OCI-LY7 (cell line): Measurements from ENCODE around the gene RBPMS2. TPM values are rescaled to one million over a fixed set of nuclear protein-coding genes. Genes with fewer than 3 reads are reported as not detected.
"Not testable (repeated sequence)": the region's sequence is repeated elsewhere in the genome, so short reads cannot be mapped to it uniquely, and the experiment has no call there.

Source experiments
- BruUV-seq: library from RNA; stranded (reverse); fragments of 400-500 nt; replicated peaks from 2 replicates; lab custom pipeline; 2021; lab: Mats Ljungman, UMichigan
- CTCF ChIA-PET: fragments of 300-600 bp; sonication (Branson Sonifier 250); formaldehyde crosslinking; loops from one replicate; lab custom pipeline; 2022; ENCODE audit warnings: antibody characterized with exemption; ENCODE audit not compliant: unreplicated experiment; lab: Charles Lee
- POLR2A ChIA-PET: fragments of 300-600 bp; sonication (Branson Sonifier 250); formaldehyde crosslinking; loops from one replicate; lab custom pipeline; 2022; ENCODE audit warnings: antibody characterized with exemption; lab: Charles Lee
- DNase-seq: peaks from one replicate; pipeline ENCODE4 v3.0.0-alpha.2; 2015; ENCODE audit warnings: low spot score
- H2AFZ ChIP-seq: fragments of 200-600 bp; sonication (generic), shearing (Covaris generic); 2 replicates; pipeline ENCODE4 v1.6.1; 2014; ENCODE audit warnings: mild to moderate bottlenecking, antibody characterized with exemption, low read length, moderate library complexity
- H3K27ac ChIP-seq: fragments of 200-600 bp; sonication (generic); 2 replicates; pipeline ENCODE4 v1.5.1; 2014; ENCODE audit warnings: mixed run types, low read depth, mild to moderate bottlenecking, moderate library complexity, low read length, inconsistent platforms; ENCODE audit not compliant: poor library complexity, severe bottlenecking
- H3K36me3 ChIP-seq: fragments of 200-600 bp; sonication (generic); 2 replicates; pipeline ENCODE4 v1.6.1; 2014; ENCODE audit warnings: mild to moderate bottlenecking, antibody characterized with exemption, low read length, moderate library complexity, mixed read lengths; ENCODE audit not compliant: insufficient read depth
- H3K4me1 ChIP-seq: fragments of 200-600 bp; sonication (generic); 2 replicates; pipeline ENCODE4 v1.5.1; 2014; ENCODE audit warnings: mild to moderate bottlenecking, low read length; ENCODE audit not compliant: insufficient read depth, poor library complexity, severe bottlenecking
- H3K4me2 ChIP-seq: fragments of 200-600 bp; sonication (generic); 2 replicates; pipeline ENCODE4 v1.6.1; 2014; ENCODE audit warnings: mild to moderate bottlenecking, low read length
- H3K4me3 ChIP-seq: fragments of 200-600 bp; sonication (generic); 2 replicates; pipeline ENCODE4 v1.5.1; 2014; ENCODE audit warnings: mild to moderate bottlenecking, low read depth, low read length; ENCODE audit not compliant: poor library complexity, severe bottlenecking
- H3K79me2 ChIP-seq: fragments of 200-600 bp; sonication (generic); 2 replicates; pipeline ENCODE4 v1.6.1; 2016; ENCODE audit warnings: low read depth, mild to moderate bottlenecking, low read length, moderate library complexity, mixed read lengths; ENCODE audit not compliant: insufficient read depth
- H3K9me2 ChIP-seq: fragments of 200-600 bp; sonication (generic); 2 replicates; pipeline ENCODE4 v1.6.1; 2016; ENCODE audit warnings: mild to moderate bottlenecking, low read length, mixed read lengths; ENCODE audit not compliant: insufficient read depth
- H3K9me3 ChIP-seq: fragments of 200-600 bp; sonication (generic); 2 replicates; pipeline ENCODE4 v1.6.1; 2014; ENCODE audit warnings: mild to moderate bottlenecking, mixed run types, low read length, mixed read lengths
- H4K20me1 ChIP-seq: fragments of 200-600 bp; sonication (generic); 2 replicates; pipeline ENCODE4 v1.6.1; 2014; ENCODE audit warnings: mild to moderate bottlenecking, antibody characterized with exemption, low read length, moderate library complexity, mixed read lengths; ENCODE audit not compliant: insufficient read depth
- CTCF ChIP-seq: fragments of 200-600 bp; sonication (generic); conservative IDR thresholded peaks from 2 replicates; pipeline ENCODE4 v1.5.1; 2014; ENCODE audit warnings: mild to moderate bottlenecking, antibody characterized with exemption, low read length, moderate library complexity, mixed read lengths
- EZH2phosphoT487 ChIP-seq: fragments of 200-600 bp; sonication (generic); IDR thresholded peaks from 2 replicates; pipeline ENCODE4 v1.6.1; 2018; ENCODE audit warnings: low read depth, borderline replicate concordance, mild to moderate bottlenecking, mixed run types, antibody characterized with exemption, low read length, moderate library complexity, mixed read lengths
- intact Hi-C: fragments of 100-400 bp; cut with micrococcal nuclease; formaldehyde crosslinking; loops from one replicate; pipeline ENCODE4 v1.10.0; 2022; ENCODE audit not compliant: unreplicated experiment
- total RNA-seq, 2 experiments: library from RNA; depleted of rRNA in 1 of 2; stranded (reverse); fragments of >200 nt in 1 of 2; shearing (Covaris generic) in 1 of 2; gene quantifications; 2 replicates each; pipeline ENCODE4 v1.2.3, GENCODE V29; 2014 to 2022

Gene RBPMS2
- total RNA-seq, 2 experiments from 2014 or later: not detected

DNA sequence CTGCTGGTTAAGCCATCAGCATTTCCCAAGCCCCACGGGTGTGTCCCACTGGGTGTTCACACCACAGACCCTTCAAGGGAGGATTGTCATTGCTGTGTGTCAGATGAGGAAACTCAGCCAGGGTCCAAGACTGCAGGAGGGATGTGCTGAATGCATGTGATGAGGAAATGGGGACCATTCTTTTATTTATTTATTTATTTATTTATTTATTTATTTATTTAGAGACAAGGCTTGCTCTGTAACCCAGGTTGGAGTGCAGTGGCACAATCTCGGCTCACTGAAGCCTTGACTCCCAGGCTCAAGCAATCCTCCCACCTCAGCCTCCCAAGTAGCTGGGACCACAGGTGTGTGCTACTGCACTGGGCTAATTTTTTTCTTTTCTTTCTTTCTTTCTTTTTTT, 29.2 kb upstream of the RBPMS2 start:
- H3K4me1 ChIP-seq: no peaks in the 10 kb centered on the region
- H3K9me2 ChIP-seq: no peaks in the 10 kb centered on the region
- CTCF ChIA-PET: no interaction called here
- H3K79me2 ChIP-seq: no peaks in the 10 kb centered on the region
- no peaks in the 10 kb centered on the region for H3K36me3 ChIP-seq
- no TSS peak for BruUV-seq
- H2AFZ ChIP-seq: no peak overlapping the region
- no peaks in the 10 kb centered on the region for H3K9me3 ChIP-seq
- H3K4me2 ChIP-seq: no peak overlapping the region
- no peak overlapping the region for H3K4me3 ChIP-seq
- POLR2A ChIA-PET: no interaction called here
- no peak for TF ChIP-seq EZH2phosphoT487
- TF ChIP-seq CTCF: no peak
- intact Hi-C loops: no loop called here
- no peak for DNase-seq
- no peak overlapping the region for H3K27ac ChIP-seq
- H4K20me1 ChIP-seq: no peaks in the 10 kb centered on the region

DNA sequence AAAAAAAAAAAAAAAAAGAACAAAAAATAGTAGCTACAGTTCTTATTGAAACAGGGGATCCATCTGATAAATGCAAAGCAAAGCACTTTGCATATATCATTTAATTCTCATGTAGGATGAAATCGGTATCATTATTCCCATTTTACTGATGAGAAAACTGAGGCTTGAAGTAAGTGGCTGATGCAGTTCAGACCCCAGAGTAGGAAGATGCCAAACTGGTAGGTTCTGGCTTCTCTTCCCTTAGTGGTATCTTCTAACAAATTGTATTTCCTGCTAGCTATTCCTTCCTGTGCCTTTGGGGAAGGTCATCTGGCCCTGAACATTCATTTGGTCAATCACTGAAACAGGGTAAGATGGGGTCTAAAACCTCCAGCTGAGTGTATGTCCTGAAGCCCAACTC, 28.1 kb upstream of the RBPMS2 start:
- BruUV-seq: no TSS peak
- Histone ChIP-seq H3K9me2 (no peaks in the 10 kb centered on the region), H3K4me2 (no peak overlapping the region), H3K36me3 (no peaks in the 10 kb centered on the region), H3K4me1 (no peaks in the 10 kb centered on the region), H4K20me1 (no peaks in the 10 kb centered on the region), H3K9me3 (no peaks in the 10 kb centered on the region), H3K4me3 (no peak overlapping the region), H3K27ac (no peak overlapping the region), H2AFZ (no peak overlapping the region), H3K79me2 (no peaks in the 10 kb centered on the region)
- POLR2A ChIA-PET: no interaction called here
- intact Hi-C loops: no loop called here
- no peak for TF ChIP-seq EZH2phosphoT487
- no peak for DNase-seq
- CTCF ChIA-PET: interaction anchor here (1.2 kb wide), 1 partner anchor 8 kb away, joined by 3 read pairs; no protein-coding TSS in a partner anchor

DNA sequence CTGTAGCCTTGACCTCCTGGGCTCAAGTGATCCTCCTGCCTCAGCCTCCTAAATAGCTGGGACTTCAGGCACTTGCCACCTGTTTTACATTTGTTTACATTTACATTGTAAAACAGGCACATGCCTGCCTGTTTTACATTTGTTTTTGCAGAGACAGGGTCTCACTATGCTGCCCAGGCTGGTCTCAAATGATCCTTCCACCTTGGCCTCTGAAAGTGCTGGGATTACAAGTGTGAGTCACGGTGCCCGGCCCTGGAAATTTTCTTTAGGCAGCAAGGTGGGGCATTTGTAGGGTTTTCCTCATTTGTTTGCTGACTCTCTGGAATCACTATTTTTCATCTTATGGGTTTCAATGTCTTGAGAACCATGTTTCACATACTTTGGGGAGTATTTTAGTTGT, 25.1 kb upstream of the RBPMS2 start:
- ChIA-PET POLR2A (no interaction called here), CTCF (interaction anchor here (0.6 kb wide), 1 partner anchor 11 kb away, joined by 9 read pairs; no protein-coding TSS in a partner anchor)
- Histone ChIP-seq H3K4me3 (no peak overlapping the region), H3K9me2 (no peaks in the 10 kb centered on the region), H3K79me2 (no peaks in the 10 kb centered on the region), H2AFZ (no peak overlapping the region), H4K20me1 (no peaks in the 10 kb centered on the region), H3K36me3 (no peaks in the 10 kb centered on the region), H3K4me1 (no peaks in the 10 kb centered on the region), H3K9me3 (no peaks in the 10 kb centered on the region), H3K4me2 (no peak overlapping the region), H3K27ac (no peak overlapping the region)
- no peak for TF ChIP-seq EZH2phosphoT487
- no peak for TF ChIP-seq CTCF
- intact Hi-C loops: no loop called here
- no TSS peak for BruUV-seq
- DNase-seq: no peak

DNA sequence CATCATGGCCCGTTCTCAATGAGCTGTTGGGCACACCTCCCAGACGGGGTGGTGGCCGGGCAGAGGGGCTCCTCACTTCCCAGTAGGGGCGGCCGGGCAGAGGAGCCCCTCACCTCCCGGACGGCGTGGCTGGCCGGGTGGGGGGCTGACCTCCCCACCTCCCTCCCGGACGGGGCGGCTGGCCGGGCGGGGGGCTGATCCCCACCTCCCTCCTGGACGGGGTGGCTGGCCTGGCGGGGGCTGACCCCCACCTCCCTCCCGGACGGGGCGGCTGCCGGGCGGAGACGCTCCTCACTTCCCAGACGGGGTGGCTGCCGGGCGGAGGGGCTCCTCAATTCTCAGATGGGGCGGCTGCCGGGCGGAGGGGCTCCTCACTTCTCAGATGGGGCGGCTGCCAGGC, 23.5 kb upstream of the RBPMS2 start:
- POLR2A ChIA-PET, H3K36me3 ChIP-seq, H3K4me2 ChIP-seq, H2AFZ ChIP-seq, H3K9me2 ChIP-seq, H3K79me2 ChIP-seq, H4K20me1 ChIP-seq, H3K9me3 ChIP-seq, DNase-seq, CTCF ChIA-PET, intact Hi-C loops, BruUV-seq, H3K27ac ChIP-seq, H3K4me1 ChIP-seq, H3K4me3 ChIP-seq: not testable (repeated sequence)

GRCh38 chr15:64795921-64796320, 20.5 kb upstream of the RBPMS2 start:
- H3K79me2 ChIP-seq, CTCF ChIA-PET, H3K4me1 ChIP-seq, H3K9me2 ChIP-seq, H3K4me2 ChIP-seq, H4K20me1 ChIP-seq, H3K36me3 ChIP-seq, H3K9me3 ChIP-seq, BruUV-seq, intact Hi-C loops, H3K27ac ChIP-seq, H2AFZ ChIP-seq, DNase-seq, H3K4me3 ChIP-seq: not testable (repeated sequence)
- POLR2A ChIA-PET: interaction anchor here (0.5 kb wide), 1 partner anchor 41 kb away, joined by 5 read pairs; no protein-coding TSS in a partner anchor
